Stimulated activated naive CD4-positive, alpha-beta T cell treated with Interleukin-2 at 50 U/mL for 16 hours (primary cell): ENCODE measurements around the gene ARMS2.
A peak's percentile ranks its signal among the peaks of the same experiment; 100 is the strongest.

Experiments
- DNase-seq: peaks from one replicate; lab custom pipeline; 2025; lab: John Stamatoyannopoulos, UW

The ARMS2 gene

DNA sequence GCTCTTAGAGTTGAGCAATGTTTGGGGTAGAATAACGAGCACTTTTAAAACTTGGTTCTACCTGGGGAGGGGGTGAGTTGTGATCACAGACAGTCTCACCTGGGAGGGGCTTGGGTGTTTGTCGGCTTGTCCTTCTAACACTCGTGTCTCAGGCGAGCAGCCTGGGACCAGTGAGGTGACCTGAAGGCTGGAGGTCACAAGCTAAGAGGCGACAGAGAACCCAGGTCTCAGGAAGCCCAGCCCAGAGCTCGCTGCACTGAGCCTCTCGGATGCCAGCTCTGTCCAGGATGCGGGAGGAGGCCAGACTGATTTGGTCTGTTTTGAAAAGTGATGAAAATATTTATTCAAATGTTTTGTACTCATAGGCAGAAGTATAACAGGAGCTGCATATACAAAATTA, 18.7 kb downstream of the ARMS2 start:
- DNase-seq, result no peak

DNA sequence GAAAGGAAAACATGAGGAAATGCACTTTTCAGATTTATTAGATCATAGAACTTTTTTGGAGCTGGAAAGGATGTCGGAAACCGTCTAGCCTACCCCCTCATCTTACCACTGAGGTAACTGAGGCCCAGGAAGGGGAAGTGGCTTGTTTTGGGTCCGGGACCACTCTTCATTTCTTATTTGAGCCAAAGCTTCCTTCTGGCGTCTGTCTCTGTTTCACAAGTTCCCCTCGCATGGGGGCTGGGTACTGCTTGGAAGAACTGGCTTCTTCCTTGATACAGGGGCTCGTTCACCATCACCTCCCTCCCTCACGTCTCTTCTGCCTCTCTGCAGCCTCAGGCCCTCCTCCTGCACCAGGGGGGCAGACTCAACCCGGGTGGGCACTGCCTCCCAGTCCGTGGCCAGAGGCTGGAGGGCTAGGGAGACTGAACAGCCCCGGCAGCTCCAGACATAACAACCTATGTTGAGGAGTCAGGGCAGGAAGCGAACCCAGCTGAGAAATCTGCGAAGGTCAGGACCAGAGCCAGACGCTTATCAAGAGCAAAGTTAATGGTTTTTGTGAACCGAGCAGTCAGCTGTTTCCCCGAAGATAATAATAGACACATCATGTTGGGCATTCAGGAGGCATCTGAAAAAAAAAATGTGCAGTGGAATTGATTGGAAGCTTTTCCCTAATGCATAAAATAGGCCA, 19.8 kb downstream of the ARMS2 start:
- DNase-seq, result no peak

DNA sequence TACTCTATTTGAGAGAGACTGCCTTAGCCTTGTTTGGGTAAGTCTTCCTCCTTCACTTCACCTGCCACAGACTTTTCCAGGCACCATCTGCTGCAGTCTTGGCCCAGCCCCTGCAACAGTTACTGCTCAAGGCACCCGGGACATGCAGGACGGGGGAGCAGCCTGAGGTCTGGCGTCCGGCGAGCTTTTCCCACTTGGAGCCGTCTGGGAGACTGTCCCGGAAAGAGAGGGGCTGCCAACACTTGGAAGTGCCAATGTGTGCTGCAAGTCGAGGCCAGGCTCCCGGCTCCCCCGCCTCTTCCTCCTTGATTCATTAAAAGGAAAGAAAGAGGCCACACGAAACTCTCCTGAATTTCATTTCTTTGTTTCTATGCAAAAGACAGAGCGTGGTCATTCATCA, 20.6 kb downstream of the ARMS2 start:
- no peak for DNase-seq

DNA sequence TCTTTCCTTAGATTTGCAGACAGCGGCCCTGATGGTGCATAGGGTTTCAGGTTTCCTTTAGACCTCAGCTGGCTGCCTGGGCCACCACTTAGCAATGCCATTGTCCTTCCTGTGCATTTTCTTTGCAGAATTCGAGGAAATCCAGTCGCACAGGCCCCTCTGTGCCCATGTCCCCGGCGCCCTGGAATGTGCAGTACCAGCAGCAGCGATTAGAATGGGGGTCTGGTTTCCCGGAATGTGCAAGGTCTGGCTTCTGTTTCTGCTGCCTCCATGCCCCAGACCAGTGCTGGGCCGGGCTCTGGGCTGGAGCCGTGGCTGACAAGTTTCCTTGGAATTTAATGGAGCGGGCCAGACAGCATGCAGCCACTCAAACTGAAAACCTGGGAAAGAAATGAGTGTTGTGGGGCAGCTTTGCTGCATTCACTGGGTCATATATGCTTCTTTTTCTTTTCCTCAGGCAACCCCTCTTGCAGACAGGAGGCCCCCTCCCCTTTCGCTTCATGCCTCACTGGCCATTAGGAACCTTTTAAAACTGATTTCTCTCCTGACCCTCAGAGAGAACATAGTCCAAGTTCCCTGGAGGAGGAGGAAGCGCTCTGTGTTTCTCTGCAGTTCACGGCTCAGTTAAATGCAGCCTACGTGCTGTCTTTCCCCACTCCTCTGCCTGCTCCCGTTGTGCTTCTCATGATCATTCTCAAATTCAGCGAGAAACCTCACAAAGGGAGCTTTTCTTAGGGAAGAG, 21.3 kb downstream of the ARMS2 start:
- no peak for DNase-seq

DNA sequence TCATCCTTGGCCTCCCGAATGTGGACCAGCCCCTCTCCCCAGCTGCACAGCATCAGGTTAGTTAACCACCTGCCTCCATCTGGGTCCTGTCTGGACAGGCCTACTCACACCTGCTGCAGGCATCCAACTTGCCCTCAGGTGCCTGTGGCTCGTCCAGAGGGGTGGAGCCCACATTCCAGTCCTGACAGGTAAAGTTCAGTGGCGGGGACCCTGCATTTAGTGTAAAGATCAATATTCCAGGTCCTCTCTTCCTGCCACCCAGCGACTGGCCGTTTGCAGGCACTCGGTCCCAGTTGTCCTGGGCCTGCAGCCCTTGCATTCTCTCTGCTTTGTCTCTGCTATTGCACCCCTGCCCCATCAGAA, 21.9 kb downstream of the ARMS2 start:
- no peak for DNase-seq

DNA sequence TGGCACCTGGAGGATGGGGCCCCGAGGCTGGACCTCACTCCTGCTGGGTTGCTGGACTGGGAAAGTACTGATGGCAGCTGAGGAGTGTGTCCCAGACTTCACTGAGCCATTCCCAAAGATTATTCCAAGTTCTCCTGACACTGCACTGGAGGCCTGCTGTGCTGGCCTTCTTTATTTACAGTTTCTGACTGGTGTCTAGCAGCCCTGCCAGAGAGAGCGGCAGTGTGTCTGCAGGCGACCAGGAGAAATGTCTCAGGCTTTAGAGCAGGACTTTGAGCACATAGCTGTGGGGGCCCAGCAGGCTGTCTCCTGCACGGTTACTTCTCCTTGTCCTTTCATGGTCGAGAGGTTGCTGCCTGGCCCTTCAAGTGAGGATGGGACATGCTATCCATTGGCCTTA, 23.0 kb downstream of the ARMS2 start:
- DNase-seq, result no peak

GRCh38 chr10:122478971-122479370, 24.5 kb downstream of the ARMS2 start:
- DNase-seq, result no peak

- no peak for DNase-seq
Measured at GRCh38 chr10:122480146-122480833, 25.8 kb downstream of the ARMS2 start.

- no peak for DNase-seq
Measured at GRCh38 chr10:122481296-122482056, 27.0 kb downstream of the ARMS2 start.

GRCh38 chr10:122484276-122485060, 30.0 kb downstream of the ARMS2 start:
- no peak for DNase-seq

GRCh38 chr10:122485670-122486069, 31.2 kb downstream of the ARMS2 start:
- no peak for DNase-seq

DNA sequence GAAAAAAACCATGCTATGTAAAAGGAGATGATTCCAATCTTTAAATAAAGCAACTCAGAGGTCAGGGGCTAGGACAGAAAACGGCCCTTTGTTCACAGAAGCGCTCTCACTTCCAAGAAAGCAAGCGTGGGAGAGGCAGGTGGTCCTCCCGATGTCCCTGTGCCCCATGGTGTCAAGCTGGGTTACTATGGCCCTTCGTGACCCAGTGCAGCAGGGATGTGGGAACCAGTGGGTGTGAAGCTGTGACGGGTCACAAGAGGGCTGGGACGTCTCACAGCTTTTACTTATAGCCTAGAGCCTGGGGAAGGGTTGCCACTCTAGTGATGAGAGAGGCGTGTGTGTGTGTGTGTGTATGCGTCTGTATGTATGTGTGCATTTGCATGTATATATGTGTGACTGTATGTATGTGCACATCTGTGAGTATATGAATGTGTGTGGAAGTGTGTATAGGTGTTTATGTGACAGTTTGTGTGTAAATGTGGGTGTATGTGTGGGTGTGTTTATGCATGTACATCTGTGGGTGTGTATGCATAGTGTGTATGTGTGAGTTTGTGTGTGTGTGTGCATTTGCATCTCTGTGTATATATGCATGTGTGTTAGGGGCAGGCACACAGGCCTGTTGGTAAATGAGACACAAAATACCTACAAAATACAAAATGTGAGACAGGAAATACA, 32.1 kb downstream of the ARMS2 start:
- no peak for DNase-seq

- no peak for DNase-seq
Measured at GRCh38 chr10:122487174-122487765, 32.8 kb downstream of the ARMS2 start.

DNA sequence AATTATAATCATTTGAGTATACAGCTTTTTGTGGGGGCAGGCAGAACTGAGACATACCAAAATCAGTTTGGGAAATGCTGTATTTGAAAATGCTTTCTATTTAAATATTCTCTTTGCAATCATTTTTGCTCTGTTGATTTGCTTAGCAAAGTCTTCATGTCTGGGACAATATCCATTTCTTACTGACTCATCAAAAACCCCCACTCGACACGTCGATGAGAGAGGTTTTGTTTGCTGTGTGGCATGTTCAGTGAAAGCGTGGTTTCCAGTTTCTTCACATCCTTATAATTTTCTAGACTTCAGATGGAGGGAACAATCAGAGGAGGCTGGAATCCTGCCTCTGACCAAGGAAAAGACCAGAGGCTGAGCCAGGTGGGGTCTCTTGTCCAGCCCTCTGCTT, 35.8 kb downstream of the ARMS2 start:
- no peak for DNase-seq

DNA sequence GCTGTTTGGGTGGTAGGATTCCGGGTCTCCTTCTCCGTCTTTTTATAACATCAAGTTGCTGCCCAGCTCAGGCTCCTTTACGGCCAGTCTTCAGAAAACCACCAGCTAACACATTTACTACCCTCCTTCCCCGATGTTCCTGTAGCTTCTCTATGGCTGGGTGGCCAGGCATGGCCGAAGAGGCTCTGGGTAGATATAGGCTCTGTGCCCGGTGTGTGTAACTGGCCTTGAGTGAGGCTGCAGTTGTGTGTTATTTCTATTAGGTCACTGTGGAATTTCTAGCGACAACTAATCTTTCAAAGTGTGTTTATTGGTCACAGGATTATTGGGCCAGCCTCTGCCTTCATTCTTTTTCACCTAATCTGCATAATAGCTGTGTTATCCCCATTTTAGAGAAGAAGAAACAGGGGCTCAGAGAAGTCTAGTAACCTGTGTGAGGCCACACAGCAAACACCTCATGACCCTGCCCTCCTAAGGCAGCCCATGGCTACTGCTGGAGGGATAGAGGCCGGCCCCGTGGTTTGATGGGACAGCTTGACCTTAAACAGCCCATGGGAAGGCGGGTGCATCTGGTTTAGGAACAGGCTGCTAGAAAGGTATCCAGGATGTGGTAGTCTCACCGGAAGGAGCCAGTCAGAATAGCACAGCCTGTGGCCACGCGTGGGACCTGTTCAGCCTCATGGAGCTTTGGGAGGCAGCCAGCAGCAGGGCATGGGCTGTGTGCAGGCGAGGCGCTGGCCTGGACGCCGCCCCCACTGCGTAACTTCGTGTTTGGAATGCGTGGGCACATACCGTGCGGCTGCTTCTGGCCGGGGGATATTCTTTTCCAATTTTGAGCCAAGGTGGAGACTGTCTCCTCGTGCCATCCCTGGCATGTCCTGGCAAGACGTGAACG, 36.6 kb downstream of the ARMS2 start:
- DNase-seq, result peak; percentile 42

DNA sequence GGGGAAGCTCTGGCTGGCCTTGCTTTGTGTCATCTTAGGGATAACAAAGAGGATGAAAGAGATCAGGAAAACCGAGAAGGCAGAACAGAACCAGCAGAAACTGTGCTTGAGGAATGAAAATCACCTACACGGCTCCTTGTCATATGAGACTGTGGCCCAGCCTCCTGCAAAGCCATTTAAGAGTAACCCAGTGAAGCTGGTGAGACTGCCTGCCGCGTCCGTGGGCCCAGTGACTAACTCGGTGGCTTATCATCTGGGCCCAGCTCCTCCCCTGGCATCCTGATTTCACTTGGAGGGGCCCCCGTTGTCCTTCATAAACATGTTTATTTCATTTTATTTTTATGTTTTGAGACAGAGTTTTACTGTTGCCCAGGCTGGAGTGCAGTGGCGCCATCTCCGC, 37.6 kb downstream of the ARMS2 start:
- DNase-seq, result no peak

- DNase-seq, result no peak
Measured at GRCh38 chr10:122492999-122493481, 38.6 kb downstream of the ARMS2 start.

DNA sequence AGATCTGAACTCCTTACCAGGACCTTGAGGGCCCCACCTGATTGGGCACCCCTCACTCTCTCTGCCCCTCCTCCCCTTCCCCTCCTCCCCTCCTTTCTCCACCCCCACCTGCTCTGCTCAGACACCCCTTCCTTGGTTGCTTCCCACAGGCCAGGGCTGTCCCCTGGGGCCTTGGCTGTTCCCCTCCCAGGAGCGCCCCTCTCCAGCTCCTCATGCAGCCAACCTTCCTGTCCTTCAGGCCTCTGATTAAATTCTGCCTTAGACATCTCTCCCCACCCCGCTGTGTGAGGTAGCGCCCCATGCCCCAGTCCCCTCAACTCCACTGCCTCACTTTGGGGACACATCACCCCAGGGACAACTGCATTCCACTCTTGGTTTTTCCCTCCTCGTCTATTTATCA, 39.3 kb downstream of the ARMS2 start:
- no peak for DNase-seq

- DNase-seq, result no peak
Measured at GRCh38 chr10:122494173-122494820, 39.8 kb downstream of the ARMS2 start.
